ENCODE measurements around the gene PPP1R14D.

DNA sequence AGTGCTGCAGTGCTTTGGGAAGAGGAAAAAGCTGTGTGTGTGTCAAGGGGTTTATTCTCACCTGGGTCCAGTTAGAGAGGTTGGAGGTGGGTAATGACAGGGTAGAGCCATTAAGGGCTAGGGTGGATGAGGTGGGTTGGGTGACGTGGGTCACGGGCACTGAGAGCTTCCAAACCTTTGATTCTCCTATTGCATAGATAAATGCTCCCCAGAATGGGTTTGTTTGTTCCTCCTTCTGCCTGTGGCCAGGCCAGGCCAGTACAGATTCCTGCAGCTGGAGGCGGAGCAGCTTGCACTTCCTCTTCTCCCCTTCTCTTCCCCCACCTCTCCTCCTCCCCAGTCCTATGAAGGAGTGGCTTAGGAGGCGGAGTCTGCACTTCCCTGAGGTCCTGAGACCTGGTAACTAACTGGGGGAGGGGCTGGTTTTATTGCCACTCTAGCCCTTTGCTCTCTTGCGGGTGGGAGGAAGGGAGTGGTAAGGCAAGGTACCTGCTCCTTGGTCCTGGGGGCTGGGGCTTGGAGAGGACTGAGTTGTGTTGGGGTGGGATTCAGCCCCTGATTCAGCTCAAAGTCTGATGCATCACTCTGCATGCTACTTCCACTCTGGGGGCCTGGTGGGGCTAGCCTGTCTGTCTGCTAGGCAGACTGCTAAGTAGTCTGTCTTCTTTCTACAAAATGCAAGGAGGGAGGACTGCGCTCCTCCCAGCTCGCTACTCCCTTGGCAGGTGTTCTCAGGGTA, 18.9 kb upstream of the PPP1R14D start:
- TF ChIP-seq CTCF (IDR thresholded peaks at IDR 0.05) (no peak), POLR2AphosphoS5 (IDR thresholded peaks at IDR 0.05; ENCODE audit: low read depth, low read length) (no peak), REST (IDR thresholded peaks at IDR 0.05; ENCODE audit: insufficient read depth in 1 of 2, low read depth in 2 of 2, low read length in 1 of 2) (no peak), SIN3A (IDR thresholded peaks at IDR 0.05; ENCODE audit: borderline replicate concordance, insufficient read depth, low read depth, low read length) (no peak), TCF7L2 (IDR thresholded peaks at IDR 0.05; ENCODE audit: low read depth, low read length) (no peak)
